Activated T-cell treated with anti-CD3 and anti-CD28 coated beads, Interleukin-2, amount 50 U/mL, for 48 hours (primary cell): Measurements from ENCODE around the gene KCNK7.

Experiments used
- DNase-seq, 2 experiments: peaks; one replicate each; pipeline ENCODE4 v3.0.0-alpha.2; 2020

The KCNK7 gene

DNA sequence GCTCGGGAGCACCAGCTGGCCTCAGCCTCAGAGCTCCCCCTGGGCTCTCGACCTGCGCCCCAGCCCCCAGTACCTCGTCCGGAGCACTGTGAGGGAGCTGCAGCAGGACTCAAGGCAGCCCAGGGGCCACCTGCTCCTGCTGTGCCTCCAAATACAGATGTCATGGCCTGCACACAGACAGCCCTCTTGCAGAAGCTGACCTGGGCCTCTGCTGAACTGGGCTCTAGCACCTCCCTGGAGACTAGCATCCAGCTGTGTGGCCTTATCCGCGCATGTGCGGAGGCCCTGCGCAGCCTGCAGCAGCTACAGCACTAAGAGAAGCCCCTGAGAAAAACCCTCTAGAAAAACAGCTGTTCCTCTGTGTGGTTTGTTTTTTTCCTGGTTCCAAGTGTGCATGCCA is 24.2 kb downstream of the KCNK7 start:
- DNase-seq: no peak

DNA sequence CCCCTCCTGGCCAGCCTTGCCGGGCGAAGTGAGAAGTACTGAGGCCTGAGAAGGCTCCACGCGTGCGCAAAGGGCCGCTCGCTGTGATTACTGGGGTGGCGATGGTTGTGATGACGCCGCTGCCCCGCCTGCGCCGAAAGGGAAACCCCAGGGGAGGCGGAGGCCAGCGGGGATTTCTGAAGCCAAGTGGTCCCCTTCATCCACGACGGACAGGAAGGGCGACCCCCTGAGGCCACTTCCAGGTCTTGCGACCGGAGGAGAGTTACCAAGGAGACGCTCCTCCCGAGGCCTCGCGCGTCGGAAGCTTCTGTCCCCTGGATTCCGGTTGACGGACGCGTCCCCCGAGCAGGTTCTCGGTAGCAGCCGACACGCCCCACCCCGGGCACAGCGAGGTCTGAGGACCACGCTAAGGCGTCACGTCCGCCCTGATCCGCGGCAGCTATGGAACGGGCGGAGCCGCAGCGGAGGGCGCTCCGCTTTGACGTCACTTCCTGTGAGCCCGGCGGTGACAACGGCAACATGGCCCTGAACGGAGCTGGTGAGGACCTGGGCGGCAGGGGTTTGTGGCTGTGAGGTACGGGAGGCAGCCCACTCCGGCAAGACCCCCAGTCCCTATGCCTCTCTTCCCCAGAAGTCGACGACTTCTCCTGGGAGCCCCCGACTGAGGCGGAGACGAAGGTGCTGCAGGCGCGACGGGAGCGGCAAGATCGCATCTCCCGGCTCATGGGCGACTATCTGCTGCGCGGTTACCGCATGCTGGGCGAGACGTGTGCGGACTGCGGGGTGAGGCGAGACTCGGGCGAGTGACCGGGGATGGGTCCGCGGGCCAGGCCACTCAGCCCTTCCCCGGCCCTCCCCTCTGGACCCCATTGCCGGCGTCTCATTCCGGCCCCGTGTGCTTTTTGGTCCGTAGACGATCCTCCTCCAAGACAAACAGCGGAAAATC is 25.4 kb downstream of the KCNK7 start, which contains the start of gene ZNRD2:
ZNRD2 (plus strand) TSS at position 505 of the 946 bp plus-strand sequence; CDS start at position 520, 15 bp downstream.
- peak; percentile 98 to 99 for DNase-seq

DNA sequence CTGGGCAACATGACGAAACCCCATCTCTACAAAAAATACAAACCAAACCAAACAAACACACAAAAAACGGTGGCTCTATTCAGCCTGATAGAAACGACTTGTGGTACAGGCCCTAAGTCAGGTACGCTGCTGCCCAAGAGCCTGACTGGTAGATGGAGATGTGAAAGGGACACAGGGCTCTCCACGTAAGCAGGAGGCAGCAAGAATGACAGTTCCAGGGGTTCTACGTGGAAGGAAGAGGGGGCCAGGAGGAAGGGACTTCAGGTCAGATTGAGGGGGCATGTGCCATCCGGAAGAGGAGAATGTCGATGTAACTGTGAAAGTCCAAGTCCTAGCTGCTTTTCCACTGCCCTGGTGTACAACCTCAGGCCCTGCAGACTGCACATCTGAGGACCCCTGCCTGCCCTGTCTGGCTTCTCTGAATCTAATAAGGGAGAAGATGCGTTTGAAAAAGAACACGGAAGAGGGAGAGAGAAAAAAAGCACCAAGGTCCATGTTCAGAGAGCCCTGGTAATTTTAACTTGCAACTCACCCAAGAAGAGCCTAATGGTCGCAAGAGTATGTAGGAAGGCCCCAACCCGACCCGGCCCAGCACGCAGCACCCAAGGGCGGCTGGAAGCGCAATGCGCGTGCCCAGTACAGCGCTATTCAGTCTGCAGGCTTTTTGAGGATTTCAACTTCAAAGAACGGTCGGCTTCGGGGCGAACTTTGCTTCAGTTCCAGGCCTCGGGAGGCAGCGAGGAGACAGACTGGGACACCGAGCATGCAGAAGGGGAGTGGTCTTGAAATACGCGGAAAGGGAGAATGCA is 26.2 kb downstream of the KCNK7 start:
- no peak for DNase-seq

DNA sequence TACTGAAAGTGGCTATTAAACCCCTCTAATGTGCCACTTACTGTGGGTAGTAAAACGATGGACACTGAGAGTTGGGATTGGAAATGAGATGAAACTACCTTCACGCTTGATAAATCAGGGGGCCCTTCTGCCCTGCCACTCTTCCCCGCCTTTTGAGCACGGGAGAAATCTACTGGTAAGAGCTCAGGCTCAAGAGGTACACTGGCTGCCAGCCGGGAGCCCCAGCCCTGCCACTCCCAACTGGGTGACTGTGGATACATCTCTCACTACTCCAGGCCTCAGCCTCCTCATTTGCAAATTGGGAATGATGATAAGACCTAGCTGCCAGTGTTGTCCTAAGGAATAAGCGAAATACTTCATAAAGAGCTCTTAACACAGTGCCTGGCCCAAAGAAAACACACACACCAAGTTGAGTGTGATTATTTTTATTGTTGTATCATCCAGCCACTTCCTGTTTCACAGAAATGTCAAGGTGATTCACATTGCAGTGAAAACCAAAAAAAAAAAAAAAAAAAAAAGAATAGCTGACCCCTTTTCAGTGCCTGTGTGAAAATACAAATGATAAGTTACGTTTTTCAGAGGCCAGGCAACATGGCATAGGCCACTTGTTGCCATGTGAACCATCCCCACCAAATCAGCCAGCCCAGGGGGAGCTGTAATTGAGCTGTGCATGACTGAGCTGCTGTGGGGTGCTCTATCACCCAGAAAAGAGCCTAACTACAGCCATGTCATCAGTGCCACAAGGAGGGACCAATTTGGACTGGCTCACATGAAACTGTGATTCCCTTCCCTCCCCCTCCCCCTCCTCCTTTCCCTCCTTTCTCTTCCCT is 29.8 kb downstream of the KCNK7 start:
- peak; percentile 52 to 53 for DNase-seq

DNA sequence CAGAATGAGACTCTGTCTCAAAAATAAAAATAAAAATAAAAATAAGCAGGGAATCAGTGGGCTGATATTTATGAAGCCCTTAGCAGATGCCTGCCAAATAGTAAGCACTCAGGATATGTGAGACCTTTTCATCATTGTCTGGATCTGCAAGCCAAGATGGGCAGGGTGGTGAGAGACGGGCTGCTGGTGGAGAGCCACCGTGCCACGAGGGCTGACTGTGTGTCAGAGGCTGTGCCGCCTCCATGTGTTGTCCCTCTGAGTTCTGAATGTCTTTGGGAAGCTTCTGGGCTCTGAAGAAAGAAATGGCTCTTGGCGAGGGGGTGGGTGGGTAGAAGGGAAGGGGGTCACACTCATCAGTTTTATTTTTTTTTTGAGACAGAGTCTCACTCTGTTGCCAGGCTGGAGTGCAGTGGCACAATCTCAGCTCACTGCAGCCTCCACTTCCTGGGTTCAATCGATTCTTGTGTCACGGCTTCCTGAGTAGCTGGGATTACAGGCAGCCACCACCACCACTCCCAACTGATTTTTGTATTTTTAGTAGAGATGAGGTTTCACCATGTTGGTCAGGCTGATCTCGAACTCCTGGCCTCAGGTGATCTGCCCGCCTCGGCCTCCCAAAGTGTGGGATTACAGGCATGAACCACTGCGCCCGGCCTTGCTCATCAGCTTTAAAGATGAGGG is 30.6 kb downstream of the KCNK7 start:
- peak in 1 of 2 experiments; percentile 36 for DNase-seq

DNA sequence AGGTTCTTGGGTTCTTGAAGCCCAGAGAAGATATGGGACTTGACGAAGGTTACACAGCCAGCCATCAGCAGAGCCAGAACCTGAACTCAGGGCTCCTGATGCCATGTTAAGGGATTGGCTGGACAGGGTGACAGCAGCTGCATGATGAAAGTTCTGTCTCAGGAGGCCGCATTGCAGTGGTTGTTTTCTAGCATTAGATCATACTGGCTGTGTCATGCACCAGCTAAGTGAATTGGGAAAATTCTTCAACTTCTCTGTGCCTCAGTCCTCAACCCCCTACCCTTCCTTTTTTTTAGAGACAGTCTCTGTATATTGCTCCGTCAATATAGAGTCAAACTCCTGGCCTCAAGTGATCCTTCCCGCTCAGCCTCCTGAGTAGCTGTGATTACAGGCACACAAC is 32.0 kb downstream of the KCNK7 start:
- DNase-seq: no peak

DNA sequence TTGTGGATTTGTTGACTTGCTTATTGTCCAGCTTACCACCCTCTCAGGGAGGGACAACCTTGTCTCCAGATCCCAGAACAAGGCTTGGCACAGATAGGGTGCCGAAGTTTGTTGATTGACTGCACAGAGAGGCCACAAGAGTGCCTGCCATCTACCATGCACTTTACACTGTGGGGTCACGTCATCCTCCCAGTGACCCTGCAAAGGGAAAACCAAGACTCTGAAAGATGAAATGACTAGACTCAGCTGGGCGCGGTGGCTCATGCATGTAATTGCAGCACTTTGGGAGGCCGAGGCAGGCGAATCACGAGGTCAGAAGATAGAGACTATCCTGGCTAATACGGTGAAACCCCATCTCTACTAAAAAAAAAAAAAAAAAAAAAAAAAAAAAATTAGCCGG is 32.8 kb downstream of the KCNK7 start:
- no peak for DNase-seq

DNA sequence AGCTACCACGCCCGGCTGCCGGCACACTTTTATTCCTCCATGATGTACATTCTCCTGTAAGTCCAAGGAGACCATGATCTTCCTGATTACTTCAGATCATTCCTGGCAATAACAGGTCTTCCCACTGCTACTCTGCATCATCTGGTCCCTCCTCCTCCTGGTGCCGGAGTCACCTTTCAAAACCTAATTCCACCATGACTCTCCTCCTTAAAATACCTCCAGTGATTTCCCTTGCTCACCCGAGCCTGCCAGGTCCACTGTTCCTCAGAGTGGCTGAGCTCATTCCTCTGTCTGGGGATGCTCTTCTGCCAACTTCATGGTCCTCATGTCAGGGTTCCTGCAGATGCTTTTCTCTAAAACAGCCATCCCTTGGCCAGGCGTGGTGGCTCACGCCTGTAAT is 33.6 kb downstream of the KCNK7 start:
- DNase-seq: no peak

DNA sequence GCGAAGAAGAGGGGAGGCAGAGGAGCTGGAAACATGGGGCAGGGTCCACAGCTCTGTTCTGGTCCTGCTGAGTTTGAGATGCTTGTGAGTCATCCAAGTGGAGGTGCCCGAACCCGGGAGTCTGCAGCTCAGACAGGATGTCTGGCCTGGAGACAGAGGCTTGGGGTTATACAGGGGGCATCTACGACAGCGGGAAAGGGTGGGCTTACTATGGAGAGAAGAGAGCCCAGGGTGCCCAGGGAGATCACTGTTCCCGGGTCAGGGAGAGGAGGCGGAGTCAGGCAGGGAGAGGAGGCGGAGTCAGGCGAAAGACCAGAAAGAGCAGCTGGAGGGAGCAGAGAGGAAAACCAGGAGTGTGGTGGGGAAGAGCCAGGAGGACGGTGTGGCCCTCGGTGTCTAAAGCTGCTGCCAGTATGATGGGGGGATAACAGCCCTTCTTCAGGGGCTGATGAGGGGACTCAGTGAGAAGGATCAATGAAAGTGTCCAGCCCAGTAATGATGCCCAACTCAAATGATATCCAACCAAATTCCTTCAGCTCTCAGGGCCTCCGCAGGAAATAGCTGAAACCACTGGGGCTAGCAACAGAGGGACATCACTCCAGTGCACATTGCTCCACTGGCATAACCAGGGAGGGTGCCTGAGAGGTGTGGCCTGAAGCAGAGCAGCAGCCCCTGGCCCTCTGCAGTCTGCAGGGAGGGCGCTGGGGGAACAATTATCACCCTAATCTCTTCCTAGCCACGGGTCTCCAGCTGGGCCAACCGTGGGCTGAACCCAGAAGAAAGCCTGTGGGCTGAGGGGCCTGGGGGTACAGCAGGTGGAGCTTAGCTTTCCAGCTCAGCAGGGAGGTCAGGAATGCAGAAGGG is 34.8 kb downstream of the KCNK7 start:
- DNase-seq: no peak

DNA sequence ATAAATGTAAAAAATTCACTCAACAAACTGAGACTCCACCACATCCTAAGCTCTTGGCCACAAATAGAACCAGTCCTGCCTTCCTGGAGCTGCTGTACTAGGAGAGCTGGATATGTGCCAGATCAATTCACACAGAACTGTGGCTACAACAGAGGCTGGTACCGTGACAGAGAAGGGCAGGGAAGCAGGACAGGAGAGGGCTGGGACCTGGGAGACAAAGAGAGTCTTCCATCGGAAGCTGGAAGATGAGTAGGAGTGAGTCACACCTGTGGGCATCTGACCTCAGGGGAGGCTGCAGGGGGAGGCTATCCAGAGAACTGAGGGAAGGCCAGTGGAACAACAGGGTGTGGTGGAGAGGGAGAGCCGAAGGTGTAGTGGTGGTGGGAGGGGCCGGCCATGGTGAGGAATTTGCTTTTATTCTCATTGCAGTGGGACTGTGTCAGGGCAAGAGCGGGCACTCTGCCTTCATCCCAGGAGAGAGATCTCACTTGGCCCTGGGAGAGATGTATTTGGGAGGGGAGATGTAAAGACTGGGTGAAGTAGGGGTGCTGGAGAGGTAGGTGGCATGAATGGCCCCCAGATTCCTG is 35.6 kb downstream of the KCNK7 start:
- DNase-seq: peak in 1 of 2 experiments; percentile 32

DNA sequence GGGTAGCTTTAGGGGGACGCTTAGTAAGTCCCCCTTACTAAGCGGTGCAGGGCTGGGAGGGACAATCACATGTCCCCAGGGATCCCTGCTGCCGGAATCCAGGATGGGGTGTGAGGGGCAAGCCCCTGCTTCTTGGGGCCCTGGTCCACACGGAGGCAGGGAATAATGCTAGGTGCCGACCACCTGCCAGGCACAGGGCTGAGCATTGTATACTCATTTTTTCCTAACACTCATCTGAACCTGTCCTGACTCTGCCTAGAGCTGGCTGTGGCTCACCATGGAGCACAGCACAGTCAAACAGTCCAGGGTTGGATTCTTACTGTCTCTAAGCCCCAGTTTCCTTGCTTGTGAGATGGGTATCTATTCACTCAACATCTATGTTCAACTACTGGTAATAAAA is 36.1 kb downstream of the KCNK7 start:
- peak in 1 of 2 experiments; percentile 55 for DNase-seq

DNA sequence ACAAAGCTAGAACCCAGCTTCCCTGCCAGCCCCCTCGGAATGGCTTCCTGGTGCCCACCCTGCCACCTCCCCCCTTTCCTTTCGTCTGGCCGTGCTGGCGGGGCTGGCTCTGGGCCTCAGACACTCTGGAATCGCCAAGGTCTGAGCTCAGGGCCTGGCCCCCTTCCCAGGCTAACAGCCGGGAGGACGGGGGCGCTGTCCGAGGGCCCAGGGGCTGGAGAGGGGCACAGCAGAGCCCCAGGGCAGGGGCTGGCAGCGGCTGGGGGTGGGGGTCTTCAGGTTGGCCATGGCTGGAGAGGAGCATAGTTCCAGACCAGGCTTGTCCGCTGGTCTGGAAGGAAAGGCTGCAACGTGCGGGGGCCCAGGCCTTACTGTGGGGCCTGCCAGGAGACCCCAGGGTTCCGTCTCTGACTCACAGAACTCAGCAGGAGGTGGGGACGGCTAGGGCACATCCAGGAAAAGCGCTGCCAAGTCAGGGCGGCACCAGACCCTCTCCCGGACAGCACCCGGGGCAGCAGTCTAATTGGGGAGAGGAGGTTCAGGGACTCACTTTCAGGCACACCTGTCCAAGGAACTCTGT is 36.6 kb downstream of the KCNK7 start:
- no peak for DNase-seq

DNA sequence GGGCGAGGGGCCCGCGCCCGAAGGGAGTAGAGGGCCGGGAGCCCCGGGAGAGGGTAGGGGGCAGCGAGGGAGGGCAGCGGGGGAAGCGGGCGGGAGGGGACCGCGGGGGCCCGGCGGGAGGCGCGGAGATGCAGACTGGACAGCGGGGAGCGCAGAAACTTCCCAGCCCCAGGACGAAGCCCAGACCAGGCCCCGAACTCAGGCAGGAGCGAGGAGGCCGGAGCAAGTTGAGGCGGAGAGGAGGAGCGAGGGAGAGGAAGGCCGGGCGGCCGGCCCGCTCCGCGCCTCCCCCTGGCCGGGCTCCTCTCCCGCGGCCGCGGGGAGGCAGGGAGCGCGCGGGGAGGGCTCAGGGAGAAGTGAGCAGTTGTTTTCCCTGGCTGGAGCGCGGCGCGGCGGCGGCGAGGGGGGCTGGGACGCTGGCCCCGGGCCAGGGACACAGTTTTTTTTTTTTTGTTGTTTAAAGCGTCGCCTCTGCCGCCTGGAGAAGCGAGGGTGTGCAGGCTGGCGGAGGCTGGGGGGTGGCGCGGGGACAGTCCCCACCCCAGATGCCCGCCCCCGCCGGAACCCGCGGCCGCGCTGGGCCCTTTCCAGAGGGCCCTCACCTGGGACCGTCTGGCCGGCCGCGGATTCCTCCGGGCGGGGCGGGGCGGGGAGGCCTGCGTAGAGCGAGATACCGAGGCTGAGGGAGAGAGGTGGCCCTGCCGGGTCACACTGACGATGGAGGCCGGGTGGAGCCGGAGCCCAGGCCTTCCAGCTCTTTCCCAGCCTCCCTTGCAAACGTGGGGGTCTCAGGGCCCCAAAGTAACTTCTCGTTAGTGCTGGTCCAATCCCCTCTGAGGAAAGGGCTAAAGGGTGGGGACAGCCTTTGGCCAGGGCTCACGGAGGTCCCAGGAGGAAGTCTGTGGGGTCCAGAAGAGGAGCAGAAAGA is 37.3 kb downstream of the KCNK7 start, which contains the start of gene LTBP3:
LTBP3 (minus strand) TSS at position 358 of the 928 bp plus-strand sequence. CDS start 400 bp downstream, outside the sequence.
- peak; percentile 59 to 64 for DNase-seq

DNA sequence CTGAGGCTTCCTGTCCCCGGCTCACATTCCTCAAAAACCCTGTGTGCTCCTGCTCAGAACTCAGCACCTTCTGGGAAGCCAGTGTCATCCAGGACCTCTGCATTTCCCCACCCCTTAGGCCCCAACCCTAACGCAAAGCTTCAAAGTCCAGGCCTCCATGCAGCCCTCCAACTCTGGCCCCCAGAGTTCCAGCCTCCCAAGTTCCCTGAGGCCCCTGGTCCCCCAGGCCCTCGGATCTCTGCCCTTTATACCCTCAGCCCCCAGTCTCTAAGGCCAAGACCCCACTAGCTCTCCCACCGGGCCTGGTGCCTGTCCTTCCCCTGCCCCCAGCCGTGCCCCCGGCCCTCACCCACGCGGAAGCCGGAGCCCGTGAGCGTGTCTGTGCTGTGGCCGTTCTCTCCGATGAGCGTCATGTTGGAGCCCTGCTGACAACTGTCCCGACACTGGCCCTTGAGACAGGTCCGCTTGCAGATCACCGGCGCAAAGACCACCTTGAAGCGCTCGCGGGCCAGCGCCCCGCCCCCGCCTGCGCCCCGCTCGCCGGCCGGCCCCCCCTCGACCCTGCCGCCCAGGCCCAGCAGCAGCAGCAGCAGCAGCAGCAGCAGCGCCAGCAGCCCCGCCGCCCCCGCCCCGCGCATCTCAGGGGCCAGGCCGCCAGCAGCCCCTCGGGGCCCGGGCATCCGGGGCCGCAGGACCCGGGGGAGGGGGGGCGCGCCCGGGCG is 38.2 kb downstream of the KCNK7 start:
- peak; percentile 53 to 64 for DNase-seq

DNA sequence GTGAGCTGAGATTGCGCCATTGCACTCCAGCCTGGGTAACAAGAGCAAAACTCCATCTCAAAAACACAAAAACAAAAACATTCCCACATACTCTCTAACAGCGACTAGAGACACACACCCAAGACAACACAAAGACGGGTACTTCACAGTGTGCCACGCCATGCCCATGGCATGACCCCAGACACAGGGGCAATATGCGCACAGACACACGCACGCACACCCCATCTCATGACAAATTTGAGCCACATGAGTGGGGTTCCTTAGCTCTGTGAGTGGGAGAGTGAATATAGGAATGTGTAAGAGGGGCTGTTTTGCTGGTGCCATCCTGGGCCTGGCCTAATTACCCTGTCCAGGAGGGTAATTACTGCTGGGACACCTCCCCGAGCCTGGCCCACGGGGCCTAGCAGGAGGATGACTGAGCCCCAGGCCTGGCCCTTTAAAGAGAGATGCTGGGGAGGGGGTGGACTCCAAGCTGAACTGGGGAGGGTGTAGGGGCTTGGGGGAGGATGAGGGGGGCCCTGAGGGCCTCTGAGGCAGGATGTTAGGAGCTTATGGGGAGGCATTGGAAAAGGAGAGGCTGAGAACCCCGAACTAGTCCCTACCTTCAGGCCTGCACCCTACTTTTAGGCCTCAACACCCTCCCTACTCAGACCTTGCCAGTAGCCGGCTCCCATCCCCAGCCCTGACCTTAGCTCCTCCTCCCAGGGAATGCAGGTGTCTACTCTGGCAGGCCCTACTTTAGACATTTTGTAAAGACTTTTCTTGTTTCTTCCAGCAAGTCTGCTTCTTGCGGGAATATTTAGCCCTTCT is 38.9 kb downstream of the KCNK7 start:
- DNase-seq: peak; percentile 50 to 52

DNA sequence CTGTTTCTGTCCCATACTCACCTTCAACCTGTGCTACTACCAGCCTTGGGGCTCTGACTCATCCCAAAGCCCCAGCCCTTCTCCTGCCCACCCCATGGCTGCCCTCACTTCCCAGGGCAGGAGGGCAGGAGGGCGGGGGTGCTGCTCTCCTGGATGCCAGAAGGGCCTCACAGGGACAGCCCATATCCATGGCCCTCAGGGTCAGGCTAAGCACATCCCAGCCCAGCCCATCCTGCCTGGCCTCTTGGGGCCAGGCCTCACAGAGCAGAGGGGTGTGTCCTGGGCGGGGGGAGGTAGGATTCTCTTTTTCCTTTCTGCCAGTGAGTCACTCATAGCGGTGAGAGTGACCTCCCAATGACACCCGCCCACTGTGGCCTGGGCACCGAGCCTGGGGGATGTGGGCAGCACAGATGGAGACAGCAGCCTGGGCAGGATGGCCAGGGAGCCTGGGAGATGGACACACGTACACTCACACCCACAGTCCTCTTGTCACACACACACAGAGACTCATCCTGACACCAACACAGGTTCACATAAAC is 39.8 kb downstream of the KCNK7 start:
- peak; percentile 61 to 63 for DNase-seq

DNA sequence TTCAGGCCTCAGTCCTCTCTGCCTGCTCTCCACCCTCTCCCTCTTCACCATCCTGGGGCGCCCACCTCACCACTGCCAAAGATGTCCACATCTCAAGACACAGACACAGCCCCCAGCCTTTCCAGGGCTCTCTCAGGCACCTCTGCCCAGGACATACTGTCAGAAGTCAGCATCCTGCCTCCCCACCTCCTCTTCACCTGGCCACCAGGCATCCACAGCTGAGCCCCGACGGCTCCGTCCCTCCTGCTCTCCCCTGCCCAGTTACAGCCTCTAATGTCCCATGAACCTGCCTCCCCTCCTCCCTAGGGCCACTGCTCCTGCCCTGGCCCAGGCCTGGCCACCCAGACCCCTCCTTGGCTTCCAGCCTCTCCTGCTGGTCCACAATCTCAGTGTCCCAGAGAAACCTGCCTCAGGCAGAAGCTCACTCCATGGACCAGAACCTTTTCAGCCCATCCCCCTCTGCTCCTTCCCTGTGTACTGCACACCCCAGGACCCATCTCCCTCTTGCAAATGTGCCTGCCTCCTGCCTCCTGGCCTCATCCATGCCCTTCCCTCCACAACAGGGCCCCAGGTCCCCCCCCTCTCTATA is 40.7 kb downstream of the KCNK7 start:
- DNase-seq: no peak
